H9 (cell line): ENCODE measurements around the gene DPF3. TPM values are rescaled to one million over a fixed set of nuclear protein-coding genes. Genes with fewer than 3 reads are reported as not detected.

Source experiments
- DNase-seq: peaks from one replicate; pipeline ENCODE4 v3.0.0-alpha.2; 2017
- H2AFZ ChIP-seq: one replicate; pipeline ENCODE4 v1.6.1; 2013; ENCODE audit warnings: mild to moderate bottlenecking, low read length, control low read depth, moderate library complexity
- H2AK5ac ChIP-seq: 2 replicates; pipeline ENCODE4 v1.6.1; 2013; ENCODE audit warnings: low read length, control low read depth, mixed read lengths; ENCODE audit not compliant: insufficient read length
- H2BK120ac ChIP-seq: one replicate; pipeline ENCODE4 v1.6.1; 2013; ENCODE audit warnings: low read depth, mild to moderate bottlenecking, low read length, control low read depth, inconsistent platforms; ENCODE audit not compliant: poor library complexity, severe bottlenecking
- H2BK12ac ChIP-seq: 2 replicates; pipeline ENCODE4 v1.6.1; 2013; ENCODE audit warnings: low read length, control low read depth, mixed read lengths, low read depth; ENCODE audit not compliant: insufficient read length
- H2BK15ac ChIP-seq: 2 replicates; pipeline ENCODE4 v1.6.1; 2013; ENCODE audit warnings: low read depth, low read length, control low read depth
- H2BK20ac ChIP-seq: one replicate; pipeline ENCODE4 v1.6.1; 2013; ENCODE audit warnings: low read depth, mild to moderate bottlenecking, low read length, control low read depth, inconsistent platforms; ENCODE audit not compliant: poor library complexity, severe bottlenecking
- H2BK5ac ChIP-seq: 2 replicates; pipeline ENCODE4 v1.6.1; 2013; ENCODE audit warnings: low read length, control low read depth, mixed read lengths; ENCODE audit not compliant: insufficient read length
- H3K14ac ChIP-seq: 2 replicates; pipeline ENCODE4 v1.6.1; 2013; ENCODE audit warnings: low read length, control low read depth; ENCODE audit not compliant: insufficient read depth
- H3K18ac ChIP-seq: 2 replicates; pipeline ENCODE4 v1.6.1; 2013; ENCODE audit warnings: low read depth, mild to moderate bottlenecking, mixed read lengths, low read length, control low read depth; ENCODE audit not compliant: insufficient read length
- H3K23ac ChIP-seq: 2 replicates; pipeline ENCODE4 v1.6.1; 2013; ENCODE audit warnings: low read length, control low read depth, mixed read lengths, low read depth; ENCODE audit not compliant: insufficient read length
- H3K23me2 ChIP-seq: 2 replicates; pipeline ENCODE4 v1.6.1; 2013; ENCODE audit warnings: low read depth, mild to moderate bottlenecking, mixed read lengths, low read length, control low read depth; ENCODE audit not compliant: insufficient read length, poor library complexity, severe bottlenecking
- H3K27ac ChIP-seq: 2 replicates; pipeline ENCODE4 v1.5.1; 2013; ENCODE audit warnings: low read length, control low read depth, mixed read lengths, low read depth; ENCODE audit not compliant: insufficient read length
- H3K27me3 ChIP-seq: 2 replicates; pipeline ENCODE4 v1.6.1; 2013; ENCODE audit warnings: low read length, control low read depth, inconsistent platforms; ENCODE audit not compliant: insufficient read depth
- H3K4ac ChIP-seq: 2 replicates; pipeline ENCODE4 v1.6.1; 2013; ENCODE audit warnings: low read depth, mild to moderate bottlenecking, control low read depth, inconsistent platforms, low read length, moderate library complexity
- H3K4me1 ChIP-seq: 2 replicates; pipeline ENCODE4 v1.6.1; 2013; ENCODE audit warnings: low read length, control low read depth, inconsistent platforms; ENCODE audit not compliant: insufficient read depth
- H3K4me2 ChIP-seq: 2 replicates; pipeline ENCODE4 v1.6.1; 2013; ENCODE audit warnings: low read length, control low read depth, mixed read lengths; ENCODE audit not compliant: insufficient read length, insufficient read depth
- H3K56ac ChIP-seq: 2 replicates; pipeline ENCODE4 v1.6.1; 2013; ENCODE audit warnings: low read depth, mild to moderate bottlenecking, mixed read lengths, low read length, control low read depth; ENCODE audit not compliant: insufficient read length
- H3K79me1 ChIP-seq: 2 replicates; pipeline ENCODE4 v1.6.1; 2013; ENCODE audit warnings: low read depth, mild to moderate bottlenecking, moderate library complexity, low read length, control low read depth, inconsistent platforms; ENCODE audit not compliant: insufficient read depth, poor library complexity, severe bottlenecking
- H3K79me2 ChIP-seq: 2 replicates; pipeline ENCODE4 v1.6.1; 2013; ENCODE audit warnings: low read length, control low read depth, inconsistent platforms; ENCODE audit not compliant: insufficient read depth
- H3K9ac ChIP-seq: 2 replicates; pipeline ENCODE4 v1.6.1; 2013; ENCODE audit warnings: low read length, control low read depth, mixed read lengths; ENCODE audit not compliant: insufficient read length; ENCODE audit errors: extremely low read depth
- H3K9me3 ChIP-seq: one replicate; pipeline ENCODE4 v1.6.1; 2013; ENCODE audit warnings: low read depth, low read length, inconsistent platforms; ENCODE audit not compliant: control insufficient read depth
- H3T11ph ChIP-seq: one replicate; pipeline ENCODE4 v1.6.1; 2013; ENCODE audit warnings: mild to moderate bottlenecking, low read length, control low read depth, inconsistent platforms
- H4K20me1 ChIP-seq: one replicate; pipeline ENCODE4 v1.6.1; 2013; ENCODE audit not compliant: control insufficient read depth, insufficient read length, insufficient read depth
- H4K5ac ChIP-seq: 2 replicates; pipeline ENCODE4 v1.6.1; 2013; ENCODE audit warnings: low read depth, mild to moderate bottlenecking, mixed read lengths, low read length, control low read depth; ENCODE audit not compliant: insufficient read length
- H4K8ac ChIP-seq: replicated peaks from 2 replicates; pipeline ENCODE4 v1.6.1; 2013; ENCODE audit warnings: low read length, control low read depth, mixed read lengths, low read depth; ENCODE audit not compliant: insufficient read length
- H4K91ac ChIP-seq: 2 replicates; pipeline ENCODE4 v1.6.1; 2013; ENCODE audit warnings: low read depth, mild to moderate bottlenecking, moderate library complexity, mixed read lengths, low read length, control low read depth; ENCODE audit not compliant: insufficient read length
- H3K27ac Mint-ChIP-seq, 3 experiments: 2 replicates in 2 of 3; 3 replicates in 1 of 3; pipeline ENCODE4 v1.8.0; 2020 to 2021; ENCODE audit warnings: mixed read lengths in 3 of 3, mild to moderate bottlenecking in 1 of 3, moderate library complexity in 1 of 3
- H3K27me3 Mint-ChIP-seq: 2 replicates; pipeline ENCODE4 v1.8.0; 2021; ENCODE audit warnings: low read depth, mild to moderate bottlenecking, moderate library complexity, mixed read lengths
- H3K36me3 Mint-ChIP-seq, 3 experiments: 2 replicates in 2 of 3; 3 replicates in 1 of 3; pipeline ENCODE4 v1.8.0; 2020 to 2021; ENCODE audit warnings: low read depth in 3 of 3, mixed read lengths in 3 of 3; ENCODE audit not compliant: insufficient read depth in 1 of 3
- H3K4me1 Mint-ChIP-seq, 2 experiments: 2 replicates each; pipeline ENCODE4 v1.8.0; 2020; ENCODE audit warnings: mixed read lengths in 2 of 2
- H3K4me3 Mint-ChIP-seq, 2 experiments: 2 replicates in 1 of 2; 3 replicates in 1 of 2; pipeline ENCODE4 v1.8.0; 2020 to 2021; ENCODE audit warnings: mild to moderate bottlenecking in 2 of 2, mixed read lengths in 2 of 2, moderate library complexity in 1 of 2
- H3K9me3 Mint-ChIP-seq, 2 experiments: 2 replicates in 1 of 2; 3 replicates in 1 of 2; pipeline ENCODE4 v1.8.0; 2020; ENCODE audit warnings: mild to moderate bottlenecking in 2 of 2, mixed read lengths in 2 of 2, moderate library complexity in 1 of 2
- CTCF ChIP-seq: fragments of 200-600 bp; sonication (generic); conservative IDR thresholded peaks from 3 replicates; pipeline ENCODE4 v1.8.0; 2021; ENCODE audit warnings: antibody characterized with exemption, mild to moderate bottlenecking
- WGBS: extraction: QIAGEN DNeasy Blood & Tissue Kit; methylation state at CpG from one replicate; pipeline ENCODE4 v1.1.7; 2013; ENCODE audit warnings: missing lambda C conversion rate, low lambda C conversion rate, mixed read lengths; ENCODE audit not compliant: insufficient read length; ENCODE audit errors: extremely low coverage; 5-methylcytosine and 5-hydroxymethylcytosine counted together
- total RNA-seq: library from RNA; stranded (reverse); gene quantifications from 2 replicates; pipeline ENCODE4 v1.2.1, GENCODE V29; 2021

The DPF3 gene
- total RNA-seq, 1 experiment from 2014 or later, result not detected

GRCh38 chr14:72600551-72601330 lies 293.2 kb downstream of the DPF3 start:
- no peak overlapping the region; the same call in 1 of the 2 replicates for H3K14ac ChIP-seq
- DNase-seq, result no peak
- H3T11ph ChIP-seq, result no peak overlapping the region
- no peak overlapping the region for H4K8ac ChIP-seq
- H3K9me3 Mint-ChIP-seq, result no peaks in the 10 kb centered on the region; a peak in 1 of 5 replicates
- no peaks in the 10 kb centered on the region for H3K9me3 ChIP-seq
- H2AK5ac ChIP-seq, result no peak overlapping the region
- H4K20me1 ChIP-seq, result no peaks in the 10 kb centered on the region
- H3K9ac ChIP-seq, result no peak overlapping the region
- no peak overlapping the region for H2BK120ac ChIP-seq
- H2BK15ac ChIP-seq, result no peak overlapping the region
- peaks cover 4% of the 10 kb centered on the region; the same call in 1 of the 2 replicates for H3K27me3 Mint-ChIP-seq
- no peak overlapping the region for H3K18ac ChIP-seq
- no peak for TF ChIP-seq CTCF
- no peak overlapping the region for H2BK12ac ChIP-seq
- no peak overlapping the region for H3K56ac ChIP-seq
- no peaks in the 10 kb centered on the region for H3K79me2 ChIP-seq
- H3K27me3 ChIP-seq, result no peaks in the 10 kb centered on the region
- H3K36me3 Mint-ChIP-seq, result no peaks in the 10 kb centered on the region
- H3K23ac ChIP-seq, result no peak overlapping the region
- no peaks in the 10 kb centered on the region for H3K23me2 ChIP-seq
- no peak overlapping the region for H2BK20ac ChIP-seq
- no peak overlapping the region for H3K27ac ChIP-seq
- no peak overlapping the region for H2BK5ac ChIP-seq
- no peak overlapping the region for H3K4ac ChIP-seq
- H4K91ac ChIP-seq, result no peak overlapping the region
- H3K4me1 Mint-ChIP-seq, result peaks cover 18 to 28% of the 10 kb centered on the region in 2 experiments
- H3K4me1 ChIP-seq, result no peaks in the 10 kb centered on the region; the same call in 1 of the 2 replicates
- H3K4me3 Mint-ChIP-seq, result no peak overlapping the region
- no CpG with 5 or more reads among the region's 9 CpGs for WGBS
- H2AFZ ChIP-seq, result no peak overlapping the region
- H3K79me1 ChIP-seq, result no peaks in the 10 kb centered on the region
- peak overlapping the region in 1 of 3 experiments; percentile 65; a peak in 1 of 7 replicates for H3K27ac Mint-ChIP-seq
- H4K5ac ChIP-seq, result no peak overlapping the region
- no peak overlapping the region for H3K4me2 ChIP-seq
